H9 (cell line): ENCODE data around the gene FEV. TPM values are rescaled to one million over a fixed set of nuclear protein-coding genes. Genes with fewer than 3 reads are reported as not detected.

ENCODE experiments used
- DNase-seq: peaks from one replicate; pipeline ENCODE4 v3.0.0-alpha.2; 2017
- H2AFZ ChIP-seq: one replicate; pipeline ENCODE4 v1.6.1; 2013; ENCODE audit warnings: mild to moderate bottlenecking, low read length, control low read depth, moderate library complexity
- H2AK5ac ChIP-seq: 2 replicates; pipeline ENCODE4 v1.6.1; 2013; ENCODE audit warnings: low read length, control low read depth, mixed read lengths; ENCODE audit not compliant: insufficient read length
- H2BK120ac ChIP-seq: one replicate; pipeline ENCODE4 v1.6.1; 2013; ENCODE audit warnings: low read depth, mild to moderate bottlenecking, low read length, control low read depth, inconsistent platforms; ENCODE audit not compliant: poor library complexity, severe bottlenecking
- H2BK12ac ChIP-seq: 2 replicates; pipeline ENCODE4 v1.6.1; 2013; ENCODE audit warnings: low read length, control low read depth, mixed read lengths, low read depth; ENCODE audit not compliant: insufficient read length
- H2BK15ac ChIP-seq: 2 replicates; pipeline ENCODE4 v1.6.1; 2013; ENCODE audit warnings: low read depth, low read length, control low read depth
- H2BK20ac ChIP-seq: one replicate; pipeline ENCODE4 v1.6.1; 2013; ENCODE audit warnings: low read depth, mild to moderate bottlenecking, low read length, control low read depth, inconsistent platforms; ENCODE audit not compliant: poor library complexity, severe bottlenecking
- H2BK5ac ChIP-seq: 2 replicates; pipeline ENCODE4 v1.6.1; 2013; ENCODE audit warnings: low read length, control low read depth, mixed read lengths; ENCODE audit not compliant: insufficient read length
- H3K14ac ChIP-seq: 2 replicates; pipeline ENCODE4 v1.6.1; 2013; ENCODE audit warnings: low read length, control low read depth; ENCODE audit not compliant: insufficient read depth
- H3K18ac ChIP-seq: 2 replicates; pipeline ENCODE4 v1.6.1; 2013; ENCODE audit warnings: low read depth, mild to moderate bottlenecking, mixed read lengths, low read length, control low read depth; ENCODE audit not compliant: insufficient read length
- H3K23ac ChIP-seq: 2 replicates; pipeline ENCODE4 v1.6.1; 2013; ENCODE audit warnings: low read length, control low read depth, mixed read lengths, low read depth; ENCODE audit not compliant: insufficient read length
- H3K23me2 ChIP-seq: 2 replicates; pipeline ENCODE4 v1.6.1; 2013; ENCODE audit warnings: low read depth, mild to moderate bottlenecking, mixed read lengths, low read length, control low read depth; ENCODE audit not compliant: insufficient read length, poor library complexity, severe bottlenecking
- H3K27ac ChIP-seq: 2 replicates; pipeline ENCODE4 v1.5.1; 2013; ENCODE audit warnings: low read length, control low read depth, mixed read lengths, low read depth; ENCODE audit not compliant: insufficient read length
- H3K27me3 ChIP-seq: 2 replicates; pipeline ENCODE4 v1.6.1; 2013; ENCODE audit warnings: low read length, control low read depth, inconsistent platforms; ENCODE audit not compliant: insufficient read depth
- H3K4ac ChIP-seq: 2 replicates; pipeline ENCODE4 v1.6.1; 2013; ENCODE audit warnings: low read depth, mild to moderate bottlenecking, control low read depth, inconsistent platforms, low read length, moderate library complexity
- H3K4me1 ChIP-seq: 2 replicates; pipeline ENCODE4 v1.6.1; 2013; ENCODE audit warnings: low read length, control low read depth, inconsistent platforms; ENCODE audit not compliant: insufficient read depth
- H3K4me2 ChIP-seq: 2 replicates; pipeline ENCODE4 v1.6.1; 2013; ENCODE audit warnings: low read length, control low read depth, mixed read lengths; ENCODE audit not compliant: insufficient read length, insufficient read depth
- H3K56ac ChIP-seq: 2 replicates; pipeline ENCODE4 v1.6.1; 2013; ENCODE audit warnings: low read depth, mild to moderate bottlenecking, mixed read lengths, low read length, control low read depth; ENCODE audit not compliant: insufficient read length
- H3K79me1 ChIP-seq: 2 replicates; pipeline ENCODE4 v1.6.1; 2013; ENCODE audit warnings: low read depth, mild to moderate bottlenecking, moderate library complexity, low read length, control low read depth, inconsistent platforms; ENCODE audit not compliant: insufficient read depth, poor library complexity, severe bottlenecking
- H3K79me2 ChIP-seq: 2 replicates; pipeline ENCODE4 v1.6.1; 2013; ENCODE audit warnings: low read length, control low read depth, inconsistent platforms; ENCODE audit not compliant: insufficient read depth
- H3K9ac ChIP-seq: 2 replicates; pipeline ENCODE4 v1.6.1; 2013; ENCODE audit warnings: low read length, control low read depth, mixed read lengths; ENCODE audit not compliant: insufficient read length; ENCODE audit errors: extremely low read depth
- H3K9me3 ChIP-seq: one replicate; pipeline ENCODE4 v1.6.1; 2013; ENCODE audit warnings: low read depth, low read length, inconsistent platforms; ENCODE audit not compliant: control insufficient read depth
- H3T11ph ChIP-seq: one replicate; pipeline ENCODE4 v1.6.1; 2013; ENCODE audit warnings: mild to moderate bottlenecking, low read length, control low read depth, inconsistent platforms
- H4K20me1 ChIP-seq: one replicate; pipeline ENCODE4 v1.6.1; 2013; ENCODE audit not compliant: control insufficient read depth, insufficient read length, insufficient read depth
- H4K5ac ChIP-seq: 2 replicates; pipeline ENCODE4 v1.6.1; 2013; ENCODE audit warnings: low read depth, mild to moderate bottlenecking, mixed read lengths, low read length, control low read depth; ENCODE audit not compliant: insufficient read length
- H4K8ac ChIP-seq: replicated peaks from 2 replicates; pipeline ENCODE4 v1.6.1; 2013; ENCODE audit warnings: low read length, control low read depth, mixed read lengths, low read depth; ENCODE audit not compliant: insufficient read length
- H4K91ac ChIP-seq: 2 replicates; pipeline ENCODE4 v1.6.1; 2013; ENCODE audit warnings: low read depth, mild to moderate bottlenecking, moderate library complexity, mixed read lengths, low read length, control low read depth; ENCODE audit not compliant: insufficient read length
- H3K27ac Mint-ChIP-seq, 3 experiments: 2 replicates in 2 of 3; 3 replicates in 1 of 3; pipeline ENCODE4 v1.8.0; 2020 to 2021; ENCODE audit warnings: mixed read lengths in 3 of 3, mild to moderate bottlenecking in 1 of 3, moderate library complexity in 1 of 3
- H3K27me3 Mint-ChIP-seq: 2 replicates; pipeline ENCODE4 v1.8.0; 2021; ENCODE audit warnings: low read depth, mild to moderate bottlenecking, moderate library complexity, mixed read lengths
- H3K36me3 Mint-ChIP-seq, 3 experiments: 2 replicates in 2 of 3; 3 replicates in 1 of 3; pipeline ENCODE4 v1.8.0; 2020 to 2021; ENCODE audit warnings: low read depth in 3 of 3, mixed read lengths in 3 of 3; ENCODE audit not compliant: insufficient read depth in 1 of 3
- H3K4me1 Mint-ChIP-seq, 2 experiments: 2 replicates each; pipeline ENCODE4 v1.8.0; 2020; ENCODE audit warnings: mixed read lengths in 2 of 2
- H3K4me3 Mint-ChIP-seq, 2 experiments: 2 replicates in 1 of 2; 3 replicates in 1 of 2; pipeline ENCODE4 v1.8.0; 2020 to 2021; ENCODE audit warnings: mild to moderate bottlenecking in 2 of 2, mixed read lengths in 2 of 2, moderate library complexity in 1 of 2
- H3K9me3 Mint-ChIP-seq, 2 experiments: 2 replicates in 1 of 2; 3 replicates in 1 of 2; pipeline ENCODE4 v1.8.0; 2020; ENCODE audit warnings: mild to moderate bottlenecking in 2 of 2, mixed read lengths in 2 of 2, moderate library complexity in 1 of 2
- WGBS: extraction: QIAGEN DNeasy Blood & Tissue Kit; methylation state at CpG from one replicate; pipeline ENCODE4 v1.1.7; 2013; ENCODE audit warnings: missing lambda C conversion rate, low lambda C conversion rate, mixed read lengths; ENCODE audit not compliant: insufficient read length; ENCODE audit errors: extremely low coverage; 5-methylcytosine and 5-hydroxymethylcytosine counted together
- total RNA-seq: library from RNA; stranded (reverse); gene quantifications from 2 replicates; pipeline ENCODE4 v1.2.1, GENCODE V29; 2021
- TF ChIP-seq, protein P1 (sequence below): fragments of 200-600 bp; sonication (generic); conservative IDR thresholded peaks from 3 replicates; pipeline ENCODE4 v1.8.0; 2021; ENCODE audit warnings: antibody characterized with exemption, mild to moderate bottlenecking

FEV gene
- total RNA-seq, 1 experiment from 2014 or later = not detected

DNA sequence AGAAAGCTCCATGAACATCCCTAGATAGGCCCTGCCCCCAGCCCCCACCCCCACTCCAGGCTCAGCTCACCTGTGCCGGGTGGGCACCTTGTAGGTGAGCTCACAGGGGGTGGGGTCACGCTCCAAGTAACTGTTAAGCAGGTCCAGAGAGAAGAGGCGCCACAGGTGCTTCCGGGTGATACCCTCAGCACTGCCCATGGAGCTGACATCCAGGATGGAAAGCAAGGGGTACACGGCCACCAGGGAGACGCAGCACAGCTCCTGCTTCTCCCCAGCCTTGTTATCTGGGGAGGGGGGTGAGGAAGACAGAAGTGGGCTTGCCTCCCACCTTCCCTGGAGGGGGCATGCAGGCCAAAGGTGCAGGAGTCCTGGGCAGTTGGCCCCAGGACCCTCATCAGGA, 34.5 kb upstream of the FEV start:
- Mint-ChIP-seq H3K4me1 (peaks cover 6 to 7% of the 10 kb centered on the region in 2 experiments), H3K27ac (no peak overlapping the region), H3K27me3 (peaks cover 28% of the 10 kb centered on the region), H3K4me3 (no peak overlapping the region), H3K36me3 (no peaks in the 10 kb centered on the region), H3K9me3 (no peaks in the 10 kb centered on the region)
- no peaks in the 10 kb centered on the region for H4K20me1 ChIP-seq
- no peak overlapping the region for H3T11ph ChIP-seq
- WGBS = no CpG with 5 or more reads among the region's 6 CpGs
- no peak overlapping the region for H3K18ac ChIP-seq
- H3K23ac ChIP-seq = no peak overlapping the region
- no peaks in the 10 kb centered on the region for H3K23me2 ChIP-seq
- H2BK120ac ChIP-seq = no peak overlapping the region
- no peak overlapping the region for H2BK20ac ChIP-seq
- no peaks in the 10 kb centered on the region for H3K79me1 ChIP-seq
- no peak for DNase-seq
- TF ChIP-seq, protein P1, sequence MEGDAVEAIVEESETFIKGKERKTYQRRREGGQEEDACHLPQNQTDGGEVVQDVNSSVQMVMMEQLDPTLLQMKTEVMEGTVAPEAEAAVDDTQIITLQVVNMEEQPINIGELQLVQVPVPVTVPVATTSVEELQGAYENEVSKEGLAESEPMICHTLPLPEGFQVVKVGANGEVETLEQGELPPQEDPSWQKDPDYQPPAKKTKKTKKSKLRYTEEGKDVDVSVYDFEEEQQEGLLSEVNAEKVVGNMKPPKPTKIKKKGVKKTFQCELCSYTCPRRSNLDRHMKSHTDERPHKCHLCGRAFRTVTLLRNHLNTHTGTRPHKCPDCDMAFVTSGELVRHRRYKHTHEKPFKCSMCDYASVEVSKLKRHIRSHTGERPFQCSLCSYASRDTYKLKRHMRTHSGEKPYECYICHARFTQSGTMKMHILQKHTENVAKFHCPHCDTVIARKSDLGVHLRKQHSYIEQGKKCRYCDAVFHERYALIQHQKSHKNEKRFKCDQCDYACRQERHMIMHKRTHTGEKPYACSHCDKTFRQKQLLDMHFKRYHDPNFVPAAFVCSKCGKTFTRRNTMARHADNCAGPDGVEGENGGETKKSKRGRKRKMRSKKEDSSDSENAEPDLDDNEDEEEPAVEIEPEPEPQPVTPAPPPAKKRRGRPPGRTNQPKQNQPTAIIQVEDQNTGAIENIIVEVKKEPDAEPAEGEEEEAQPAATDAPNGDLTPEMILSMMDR = no peak
- no peak overlapping the region for H3K4me2 ChIP-seq
- H3K27ac ChIP-seq = no peak overlapping the region
- H3K14ac ChIP-seq = no peak overlapping the region; the same call in 1 of the 2 replicates
- H3K27me3 ChIP-seq = no peaks in the 10 kb centered on the region; the same call in 1 of the 2 replicates
- no peaks in the 10 kb centered on the region for H3K79me2 ChIP-seq
- no peaks in the 10 kb centered on the region for H3K4me1 ChIP-seq
- no peak overlapping the region for H4K91ac ChIP-seq
- H3K4ac ChIP-seq = no peak overlapping the region
- no peak overlapping the region for H4K8ac ChIP-seq
- H2BK12ac ChIP-seq = no peak overlapping the region
- H4K5ac ChIP-seq = no peak overlapping the region
- no peak overlapping the region for H2AFZ ChIP-seq
- H2BK15ac ChIP-seq = no peak overlapping the region
- H2AK5ac ChIP-seq = no peak overlapping the region
- no peaks in the 10 kb centered on the region for H3K9me3 ChIP-seq
- no peak overlapping the region for H3K56ac ChIP-seq
- H3K9ac ChIP-seq = no peak overlapping the region
- H2BK5ac ChIP-seq = no peak overlapping the region
